HFF-Myc (cell line): ENCODE data around the gene BORCS6.

ENCODE experiments used
- DNase-seq: peaks from one replicate; pipeline ENCODE4 v3.0.0-alpha.2; 2011; ENCODE audit warnings: low read depth; ENCODE audit errors: extremely low read depth
- H3K4me3 ChIP-seq: replicated peaks from 2 replicates; pipeline ENCODE4 v1.5.1; 2011; ENCODE audit warnings: low read depth, mild to moderate bottlenecking, control low read depth, low read length
- CTCF ChIP-seq: IDR thresholded peaks from 2 replicates; pipeline ENCODE4 v1.5.1; 2012; ENCODE audit warnings: mild to moderate bottlenecking, low read depth, low read length, control low read depth; ENCODE audit errors: missing control alignments

Gene BORCS6

GRCh38 chr17:8189711-8190477, at the start of gene BORCS6:
Gene BORCS6, minus strand, starts transcription at chr17:8190180. Its CDS starts 40 bp downstream, at chr17:8190140.
- peak within 1 kb of the TSS; percentile 69 for H3K4me3 ChIP-seq
- no peak for TF ChIP-seq CTCF
- DNase-seq: peak; percentile 96

- no peak for DNase-seq
- no peak overlapping the region for H3K4me3 ChIP-seq
- no peak for TF ChIP-seq CTCF
Observed at GRCh38 chr17:8237886-8238285, 47.9 kb upstream of the BORCS6 start.

- DNase-seq: no peak
- no peak overlapping the region for H3K4me3 ChIP-seq
- TF ChIP-seq CTCF: no peak
Observed at GRCh38 chr17:8237175-8237574, 47.2 kb upstream of the BORCS6 start.

- no peak for TF ChIP-seq CTCF
- no peak for DNase-seq
- H3K4me3 ChIP-seq: no peak overlapping the region
Observed at GRCh38 chr17:8235676-8236075, 45.7 kb upstream of the BORCS6 start.

GRCh38 chr17:8234361-8235270, 44.6 kb upstream of the BORCS6 start:
- H3K4me3 ChIP-seq: no peak overlapping the region
- DNase-seq: no peak
- TF ChIP-seq CTCF: no peak

- H3K4me3 ChIP-seq: no peak overlapping the region
- no peak for DNase-seq
- TF ChIP-seq CTCF: no peak
Observed at GRCh38 chr17:8231701-8232100, 41.7 kb upstream of the BORCS6 start.
